ENCODE data around the gene PPM1K.
"Not testable (repeated sequence)": the region's sequence is repeated elsewhere in the genome, so short reads cannot be mapped to it uniquely, and the experiment has no call there.

The PPM1K gene

GRCh38 chr4:88284439-88285234, at the start of gene PPM1K:
PPM1K (minus strand) TSS chr4:88284561; CDS start chr4:88278583, 5,978 bp downstream.
- DNase-seq, result peak; percentile 96
- in situ Hi-C loops (cut with HindIII; ENCODE audit: low pct_ligation_motif_present, low pct_unique_long_range_greater_than_20kb, low sequenced_read_pairs), result no loop called here

- in situ Hi-C loops (cut with HindIII; ENCODE audit: low pct_ligation_motif_present, low pct_unique_long_range_greater_than_20kb, low sequenced_read_pairs), result no loop called here
- no peak for DNase-seq
These were observed 49.5 kb upstream of the PPM1K start for GRCh38 chr4:88333741-88334405.

- in situ Hi-C loops (cut with HindIII; ENCODE audit: low pct_ligation_motif_present, low pct_unique_long_range_greater_than_20kb, low sequenced_read_pairs), result no loop called here
- no peak for DNase-seq
These were observed 43.3 kb upstream of the PPM1K start for GRCh38 chr4:88327665-88328064.

- in situ Hi-C loops (cut with HindIII; ENCODE audit: low pct_ligation_motif_present, low pct_unique_long_range_greater_than_20kb, low sequenced_read_pairs), result no loop called here
- peak; percentile 47 for DNase-seq
These were observed 36.5 kb upstream of the PPM1K start for GRCh38 chr4:88320780-88321373.

GRCh38 chr4:88320224-88320779, 35.9 kb upstream of the PPM1K start:
- peak; percentile 14 for DNase-seq
- in situ Hi-C loops (cut with HindIII; ENCODE audit: low pct_ligation_motif_present, low pct_unique_long_range_greater_than_20kb, low sequenced_read_pairs), result no loop called here

GRCh38 chr4:88318751-88319350, 34.5 kb upstream of the PPM1K start:
- no peak for DNase-seq
- in situ Hi-C loops (cut with HindIII; ENCODE audit: low pct_ligation_motif_present, low pct_unique_long_range_greater_than_20kb, low sequenced_read_pairs), result no loop called here

GRCh38 chr4:88315460-88316017, 31.2 kb upstream of the PPM1K start:
- in situ Hi-C loops (cut with HindIII; ENCODE audit: low pct_ligation_motif_present, low pct_unique_long_range_greater_than_20kb, low sequenced_read_pairs), result no loop called here
- no peak for DNase-seq

- DNase-seq; in situ Hi-C loops (cut with HindIII; ENCODE audit: low pct_ligation_motif_present, low pct_unique_long_range_greater_than_20kb, low sequenced_read_pairs): not testable (repeated sequence)
These were observed 28.8 kb upstream of the PPM1K start for GRCh38 chr4:88313088-88313624.

- DNase-seq, result no peak
- in situ Hi-C loops (cut with HindIII; ENCODE audit: low pct_ligation_motif_present, low pct_unique_long_range_greater_than_20kb, low sequenced_read_pairs), result no loop called here
These were observed 24.2 kb upstream of the PPM1K start for GRCh38 chr4:88308587-88308986.

GRCh38 chr4:88297725-88298454, 13.5 kb upstream of the PPM1K start:
- in situ Hi-C loops (cut with HindIII; ENCODE audit: low pct_ligation_motif_present, low pct_unique_long_range_greater_than_20kb, low sequenced_read_pairs), result no loop called here
- no peak for DNase-seq

- no peak for DNase-seq
- in situ Hi-C loops (cut with HindIII; ENCODE audit: low pct_ligation_motif_present, low pct_unique_long_range_greater_than_20kb, low sequenced_read_pairs), result no loop called here
These were observed 12.8 kb upstream of the PPM1K start for GRCh38 chr4:88297212-88297516.

GRCh38 chr4:88296413-88297211, 12.3 kb upstream of the PPM1K start:
- no peak for DNase-seq
- in situ Hi-C loops (cut with HindIII; ENCODE audit: low pct_ligation_motif_present, low pct_unique_long_range_greater_than_20kb, low sequenced_read_pairs), result no loop called here

- in situ Hi-C loops (cut with HindIII; ENCODE audit: low pct_ligation_motif_present, low pct_unique_long_range_greater_than_20kb, low sequenced_read_pairs), result no loop called here
- no peak for DNase-seq
These were observed 11.3 kb upstream of the PPM1K start for GRCh38 chr4:88295656-88296055.

- in situ Hi-C loops (cut with HindIII; ENCODE audit: low pct_ligation_motif_present, low pct_unique_long_range_greater_than_20kb, low sequenced_read_pairs), result no loop called here
These were observed 6.6 kb upstream of the PPM1K start for GRCh38 chr4:88291003-88291402.

GRCh38 chr4:88286897-88287296, 2.5 kb upstream of the PPM1K start:
- in situ Hi-C loops (cut with HindIII; ENCODE audit: low pct_ligation_motif_present, low pct_unique_long_range_greater_than_20kb, low sequenced_read_pairs), result no loop called here
- DNase-seq, result no peak

More at GRCh38 chr4:88291003-88291402, 6.6 kb upstream of the PPM1K start:
- no peak for DNase-seq

GRCh38 chr4:88285235-88285653, 883 bp upstream of the PPM1K start:
- in situ Hi-C loops (cut with HindIII; ENCODE audit: low pct_ligation_motif_present, low pct_unique_long_range_greater_than_20kb, low sequenced_read_pairs), result no loop called here
- DNase-seq, result no peak
